Activated naive CD4-positive, alpha-beta T cell treated with anti-CD3 and anti-CD28 coated beads, Interleukin-2, amount 50 U/mL, for 24 hours (primary cell): Measurements from ENCODE around the gene EMILIN1.
A peak's percentile ranks its signal among the peaks of the same experiment; 100 is the strongest.
"Not testable (repeated sequence)": the region's sequence is repeated elsewhere in the genome, so short reads cannot be mapped to it uniquely, and the experiment has no call there.

Experiments
- H3K27ac Mint-ChIP-seq: one replicate; pipeline ENCODE4 v1.8.0; 2021; ENCODE audit warnings: mild to moderate bottlenecking, mixed read lengths
- H3K27me3 Mint-ChIP-seq: one replicate; pipeline ENCODE4 v1.8.0; 2021; ENCODE audit warnings: mixed read lengths
- H3K36me3 Mint-ChIP-seq: one replicate; pipeline ENCODE4 v1.8.0; 2021; ENCODE audit warnings: mixed read lengths
- H3K4me1 Mint-ChIP-seq: one replicate; pipeline ENCODE4 v1.8.0; 2021; ENCODE audit warnings: mixed read lengths
- H3K4me3 Mint-ChIP-seq: one replicate; pipeline ENCODE4 v1.8.0; 2021; ENCODE audit warnings: mild to moderate bottlenecking, mixed read lengths
- H3K9me3 Mint-ChIP-seq: one replicate; pipeline ENCODE4 v1.8.0; 2021; ENCODE audit warnings: mixed read lengths

EMILIN1 gene

DNA sequence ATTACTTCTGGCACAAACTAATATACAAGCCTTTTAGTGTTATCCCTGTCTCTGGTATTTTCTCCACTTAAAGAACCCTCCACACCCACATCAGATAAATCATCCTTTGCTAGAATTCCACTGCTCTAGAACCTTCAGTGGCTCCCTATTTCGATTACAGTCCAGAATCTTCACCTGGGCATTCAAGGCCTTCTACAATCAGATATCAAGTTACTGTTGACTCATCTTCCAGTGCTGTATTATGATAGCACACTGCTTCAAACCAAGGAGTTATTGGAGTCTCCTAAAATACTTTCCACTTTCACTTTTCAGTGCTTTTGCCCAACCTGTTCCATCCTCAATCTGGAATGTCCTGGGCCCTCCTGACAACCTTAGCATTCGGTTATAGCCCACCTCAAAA, 37.1 kb downstream of the EMILIN1 start:
- H3K27ac Mint-ChIP-seq = no peak overlapping the region
- peaks cover 5% of the 10 kb centered on the region for H3K4me1 Mint-ChIP-seq
- no peaks in the 10 kb centered on the region for H3K9me3 Mint-ChIP-seq
- H3K4me3 Mint-ChIP-seq = no peak overlapping the region
- no peaks in the 10 kb centered on the region for H3K36me3 Mint-ChIP-seq
- H3K27me3 Mint-ChIP-seq = peaks cover 16% of the 10 kb centered on the region

DNA sequence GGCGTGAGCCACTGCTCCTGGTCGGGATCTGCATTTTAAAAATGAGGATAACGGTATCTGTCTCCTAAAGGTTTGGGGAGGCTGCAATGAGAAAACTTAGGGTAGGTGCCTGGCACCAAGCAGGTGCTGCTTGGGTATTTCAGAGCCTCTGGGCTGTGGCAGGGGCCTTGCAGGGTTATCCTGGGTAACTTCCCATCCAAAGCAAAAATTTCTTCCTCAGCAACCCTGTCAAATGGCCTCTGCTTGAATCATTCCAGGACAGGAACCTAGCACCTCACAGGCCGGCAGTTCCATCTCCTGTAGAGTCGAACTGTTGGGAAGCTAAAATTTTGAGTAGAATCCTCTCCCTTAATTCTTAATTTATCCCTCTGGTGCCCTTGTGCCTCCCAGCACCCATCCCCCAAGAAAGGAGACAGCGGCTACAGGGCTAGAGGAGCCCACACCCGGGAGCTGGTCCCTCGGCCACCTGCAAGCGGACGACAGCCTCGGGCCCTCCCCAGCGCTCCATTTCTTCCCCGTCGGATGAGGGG, 39.6 kb downstream of the EMILIN1 start:
- no peaks in the 10 kb centered on the region for H3K36me3 Mint-ChIP-seq
- H3K27ac Mint-ChIP-seq = no peak overlapping the region
- peaks cover 12% of the 10 kb centered on the region for H3K4me1 Mint-ChIP-seq
- peak overlapping the region; percentile 65 for H3K4me3 Mint-ChIP-seq
- peaks cover 16% of the 10 kb centered on the region for H3K27me3 Mint-ChIP-seq
- no peaks in the 10 kb centered on the region for H3K9me3 Mint-ChIP-seq

DNA sequence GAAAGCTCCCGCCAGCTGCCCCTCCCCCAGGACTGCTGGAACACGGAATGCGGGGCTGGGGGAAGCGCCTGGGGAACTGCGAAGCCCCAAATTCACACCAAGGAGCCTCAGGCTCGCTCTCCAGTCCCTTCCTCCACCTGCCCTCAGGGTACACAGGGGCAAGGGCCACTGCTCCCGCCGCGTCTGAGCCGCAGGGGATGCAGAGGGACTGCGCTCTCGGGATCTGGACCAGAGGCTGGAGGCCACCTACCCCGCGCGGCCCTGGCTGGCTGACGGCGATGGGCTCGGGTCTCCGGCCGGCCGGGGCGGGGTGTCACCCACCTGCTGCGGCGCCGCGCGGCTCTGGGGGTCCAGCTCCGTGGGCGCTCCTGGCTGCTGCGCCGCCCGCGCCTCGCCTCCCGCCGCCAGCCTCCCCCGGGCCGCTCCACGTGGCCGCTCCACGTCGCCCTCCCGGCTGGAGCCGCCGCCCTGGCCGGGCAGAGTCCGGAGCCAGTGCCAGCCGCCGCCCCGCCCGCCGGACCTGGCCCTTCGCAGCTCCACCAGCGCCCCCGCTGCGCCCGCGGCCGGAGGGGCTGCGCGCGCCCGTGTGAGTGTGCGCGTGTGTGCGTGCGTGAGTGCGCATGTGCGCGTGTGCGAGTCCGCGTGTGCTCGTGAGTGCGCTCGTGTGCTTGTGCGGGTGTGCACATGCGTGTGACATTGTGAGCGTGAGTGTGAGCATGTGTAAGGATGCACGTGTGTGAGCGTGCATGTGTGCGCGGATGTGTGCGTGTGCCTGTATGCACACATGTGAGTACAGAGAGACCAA, 40.3 kb downstream of the EMILIN1 start, which contains the start of gene CGREF1:
Gene CGREF1, minus strand, starts transcription at position 604 of the 805 bp plus-strand sequence. CDS start 14,762 bp downstream, outside the sequence.
- peak within 1 kb of the TSS; percentile 85 for H3K4me3 Mint-ChIP-seq
- no peaks in the 10 kb centered on the region for H3K36me3 Mint-ChIP-seq
- H3K4me1 Mint-ChIP-seq = peaks cover 16% of the 10 kb centered on the region
- H3K27me3 Mint-ChIP-seq = peaks cover 16% of the 10 kb centered on the region
- no peaks in the 10 kb centered on the region for H3K9me3 Mint-ChIP-seq
- no peak within 1 kb of the TSS for H3K27ac Mint-ChIP-seq

- H3K4me1 Mint-ChIP-seq = peaks cover 16% of the 10 kb centered on the region
- H3K36me3 Mint-ChIP-seq, H3K9me3 Mint-ChIP-seq, H3K27ac Mint-ChIP-seq: not testable (repeated sequence)
- H3K27me3 Mint-ChIP-seq = peaks cover 16% of the 10 kb centered on the region
- peak overlapping the region; percentile 85 for H3K4me3 Mint-ChIP-seq
Measured at GRCh38 chr2:27119330-27119670, 40.9 kb downstream of the EMILIN1 start.

- H3K27ac Mint-ChIP-seq = no peak overlapping the region
- H3K4me1 Mint-ChIP-seq = peaks cover 16% of the 10 kb centered on the region
- no peak overlapping the region for H3K4me3 Mint-ChIP-seq
- no peaks in the 10 kb centered on the region for H3K9me3 Mint-ChIP-seq
- no peaks in the 10 kb centered on the region for H3K36me3 Mint-ChIP-seq
- H3K27me3 Mint-ChIP-seq = peaks cover 14% of the 10 kb centered on the region
Measured at GRCh38 chr2:27121906-27122305, 43.5 kb downstream of the EMILIN1 start.

- peaks cover 16% of the 10 kb centered on the region for H3K4me1 Mint-ChIP-seq
- H3K27me3 Mint-ChIP-seq = peaks cover 13% of the 10 kb centered on the region
Measured at GRCh38 chr2:27122791-27123190, 44.4 kb downstream of the EMILIN1 start.

DNA sequence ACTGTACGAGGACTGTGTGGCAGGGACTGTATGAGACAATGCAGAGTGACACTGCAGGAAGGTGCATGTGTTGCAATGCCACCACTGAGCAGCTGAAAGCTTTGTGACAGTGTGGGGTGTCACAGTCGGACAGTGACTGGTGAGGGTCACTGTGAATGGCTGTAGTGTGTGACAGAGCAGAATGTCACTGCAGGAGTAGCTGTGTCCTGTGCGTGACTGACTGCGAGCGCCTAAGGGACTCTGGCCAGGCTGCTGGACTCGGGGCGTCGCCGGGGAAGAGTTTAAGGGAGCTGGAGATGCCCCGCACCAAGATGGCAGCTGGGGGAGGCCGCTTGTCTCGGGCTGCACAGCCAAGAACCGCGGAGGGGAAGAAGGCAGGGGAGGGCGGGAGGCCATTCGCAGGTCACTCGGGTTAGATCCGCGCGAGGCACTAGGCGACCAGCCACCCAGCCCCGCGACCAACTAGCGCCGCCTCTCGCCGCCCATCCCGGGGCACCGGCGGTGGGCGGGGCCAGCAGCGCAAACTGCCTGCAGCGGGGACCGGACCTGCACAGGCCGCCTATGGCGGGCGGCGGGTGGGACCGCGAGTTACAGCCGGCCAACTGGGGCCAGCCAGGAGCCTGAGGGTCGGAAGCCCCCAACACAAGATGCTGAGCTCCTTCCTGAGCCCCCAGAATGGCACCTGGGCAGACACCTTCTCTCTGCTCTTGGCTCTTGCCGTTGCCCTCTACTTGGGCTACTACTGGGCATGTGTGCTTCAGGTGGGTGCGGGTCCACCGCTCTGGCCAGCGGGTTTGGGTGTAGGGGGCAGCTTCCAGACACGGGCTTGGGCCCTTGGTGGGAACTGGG, 45.1 kb downstream of the EMILIN1 start, which contains the start of gene ABHD1:
Gene ABHD1, plus strand, starts transcription at position 514 of the 849 bp plus-strand sequence. Its CDS starts 134 bp downstream, at position 648.
- H3K36me3 Mint-ChIP-seq = no peaks in the 10 kb centered on the region
- peaks cover 9% of the 10 kb centered on the region for H3K27me3 Mint-ChIP-seq
- no peaks in the 10 kb centered on the region for H3K9me3 Mint-ChIP-seq
- peak within 1 kb of the TSS; percentile 87 for H3K4me3 Mint-ChIP-seq
- peaks cover 16% of the 10 kb centered on the region for H3K4me1 Mint-ChIP-seq
- peak within 1 kb of the TSS; percentile 57 for H3K27ac Mint-ChIP-seq

More at GRCh38 chr2:27122791-27123190, 44.4 kb downstream of the EMILIN1 start:
- Mint-ChIP-seq H3K4me3 (peak overlapping the region; percentile 87), H3K9me3 (no peaks in the 10 kb centered on the region), H3K27ac (peak overlapping the region; percentile 57), H3K36me3 (no peaks in the 10 kb centered on the region)

GRCh38 chr2:27125104-27125503, 46.7 kb downstream of the EMILIN1 start:
- H3K4me1 Mint-ChIP-seq = peaks cover 12% of the 10 kb centered on the region
- H3K27ac Mint-ChIP-seq = no peak overlapping the region
- no peaks in the 10 kb centered on the region for H3K36me3 Mint-ChIP-seq
- H3K9me3 Mint-ChIP-seq = no peaks in the 10 kb centered on the region
- H3K4me3 Mint-ChIP-seq = no peak overlapping the region
- H3K27me3 Mint-ChIP-seq = peaks cover under 1% of the 10 kb centered on the region

DNA sequence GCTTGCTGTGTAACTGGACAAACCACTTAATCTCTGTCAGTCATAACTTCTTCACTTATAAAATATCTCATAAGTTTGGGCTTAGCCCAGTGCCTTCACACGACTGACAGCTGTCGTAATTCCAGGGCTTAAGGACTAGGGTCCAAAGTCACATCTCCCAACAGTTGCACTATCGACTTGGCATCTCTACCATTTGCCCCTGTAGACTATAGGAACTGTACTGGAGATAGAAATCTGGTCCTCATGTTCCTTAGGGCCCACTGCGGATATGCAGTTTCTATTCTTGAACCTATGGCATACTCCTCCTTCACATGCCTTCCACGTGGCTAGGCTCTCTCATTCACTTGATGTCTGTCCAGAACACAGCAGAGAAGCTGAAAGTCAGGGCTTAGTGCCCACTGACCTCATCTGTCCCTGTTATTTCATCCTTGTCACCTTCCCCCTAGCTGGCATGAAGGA, 47.9 kb downstream of the EMILIN1 start:
- no peak overlapping the region for H3K27ac Mint-ChIP-seq

DNA sequence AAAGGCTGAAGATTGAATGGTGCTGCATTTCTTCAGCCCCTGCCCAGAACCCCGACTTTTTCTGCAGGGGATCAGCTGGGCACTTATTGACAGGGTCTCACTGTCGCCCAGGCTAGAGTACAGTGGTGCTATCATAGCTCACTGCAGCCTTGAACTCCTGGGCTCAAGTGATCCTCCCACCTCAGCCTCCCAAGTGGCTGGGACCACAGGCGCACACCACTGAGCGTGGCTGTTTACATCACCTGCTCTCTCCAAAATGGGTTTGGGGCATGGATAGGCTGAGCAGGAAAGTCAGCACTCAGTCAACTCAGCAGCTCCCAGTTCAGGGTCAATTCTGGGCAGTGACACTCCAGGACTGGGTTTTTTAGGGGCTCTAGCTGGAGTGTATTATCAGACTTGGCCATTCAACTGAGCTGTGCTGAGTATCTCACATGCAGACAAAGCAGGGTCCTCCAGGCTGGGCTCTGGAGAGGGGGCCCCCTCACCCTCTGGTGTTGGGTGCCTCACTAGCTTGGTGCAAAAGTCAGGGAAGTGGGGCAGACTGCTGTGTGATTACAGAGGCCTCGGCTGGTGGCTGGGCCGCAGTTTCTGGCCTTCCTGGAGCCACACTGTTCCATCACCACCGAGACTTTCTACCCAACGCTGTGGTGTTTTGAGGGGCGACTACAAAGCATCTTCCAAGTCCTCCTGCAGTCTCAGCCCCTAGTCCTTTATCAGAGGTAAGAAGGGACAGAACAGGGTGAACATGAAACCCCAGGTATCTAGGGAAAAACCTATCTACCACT, 49.7 kb downstream of the EMILIN1 start:
- Mint-ChIP-seq H3K27me3 (no peaks in the 10 kb centered on the region), H3K4me1 (peaks cover 15% of the 10 kb centered on the region), H3K9me3 (no peaks in the 10 kb centered on the region), H3K4me3 (no peak overlapping the region), H3K36me3 (peaks cover 8% of the 10 kb centered on the region), H3K27ac (no peak overlapping the region)

More for the DNA sequence above, 47.9 kb downstream of the EMILIN1 start:
- Mint-ChIP-seq H3K4me1 (peaks cover 13% of the 10 kb centered on the region), H3K4me3 (no peak overlapping the region), H3K36me3 (peaks cover 4% of the 10 kb centered on the region), H3K27me3 (no peaks in the 10 kb centered on the region), H3K9me3 (no peaks in the 10 kb centered on the region)

DNA sequence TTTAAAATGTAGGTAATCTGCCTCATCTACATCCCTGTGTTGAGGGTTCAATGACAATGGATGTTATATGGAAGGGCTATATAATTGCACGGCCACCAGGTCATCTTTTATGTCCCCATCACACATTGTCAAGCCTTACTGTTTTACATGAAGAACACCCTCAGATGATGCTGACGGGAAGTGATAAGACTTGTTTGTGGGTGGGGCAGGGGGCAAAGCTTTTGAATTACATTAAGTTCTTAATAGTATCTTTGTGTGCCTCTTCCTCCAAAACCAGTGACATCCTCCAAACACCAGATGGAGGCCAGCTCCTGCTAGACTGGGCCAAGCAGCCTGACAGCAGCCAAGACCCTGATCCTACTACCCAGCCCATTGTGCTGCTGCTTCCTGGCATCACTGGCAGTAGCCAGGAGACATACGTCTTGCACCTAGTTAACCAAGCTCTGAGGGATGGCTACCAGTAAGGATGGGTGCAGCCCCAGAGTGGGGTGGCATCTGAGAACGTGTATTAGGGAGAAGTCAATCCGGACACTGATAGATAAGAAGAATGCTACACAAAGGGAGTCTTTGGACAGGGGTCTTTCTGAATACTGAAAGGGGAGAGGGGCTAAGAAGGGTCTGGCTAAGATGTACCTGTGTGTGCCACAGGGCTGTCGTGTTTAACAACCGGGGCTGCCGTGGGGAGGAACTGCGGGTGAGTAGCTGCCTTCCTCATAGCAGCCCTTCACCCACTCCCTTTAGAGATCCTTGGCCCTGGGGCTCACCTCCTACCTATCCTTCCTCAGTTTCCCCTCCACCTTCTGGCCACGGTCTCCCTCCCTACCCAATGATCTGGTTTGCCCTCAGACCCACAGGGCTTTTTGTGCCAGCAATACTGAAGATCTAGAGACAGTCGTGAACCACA, 50.5 kb downstream of the EMILIN1 start:
- H3K36me3 Mint-ChIP-seq = peaks cover 9% of the 10 kb centered on the region
- H3K27me3 Mint-ChIP-seq = no peaks in the 10 kb centered on the region
- no peaks in the 10 kb centered on the region for H3K9me3 Mint-ChIP-seq
- no peak overlapping the region for H3K4me3 Mint-ChIP-seq
- H3K4me1 Mint-ChIP-seq = peaks cover 19% of the 10 kb centered on the region
- H3K27ac Mint-ChIP-seq = peak overlapping the region; percentile 63

DNA sequence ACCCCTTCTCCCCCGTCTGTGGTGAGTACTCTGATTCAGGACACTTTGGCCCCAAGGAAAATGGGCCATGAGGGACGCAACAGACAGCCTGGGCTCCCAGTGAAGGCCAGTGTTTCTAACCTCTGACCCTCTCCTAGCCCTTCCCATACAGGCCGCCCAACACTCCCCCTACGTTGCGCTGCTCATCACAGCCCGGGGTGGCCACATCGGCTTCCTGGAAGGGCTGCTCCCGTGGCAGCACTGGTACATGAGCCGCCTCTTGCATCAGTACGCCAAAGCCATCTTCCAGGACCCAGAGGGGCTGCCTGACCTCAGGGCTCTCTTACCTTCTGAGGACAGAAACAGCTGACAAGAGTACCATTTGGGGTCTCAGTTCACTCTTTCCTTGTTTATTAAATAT, 52.0 kb downstream of the EMILIN1 start:
- Mint-ChIP-seq H3K36me3 (peaks cover 9% of the 10 kb centered on the region), H3K27ac (no peak overlapping the region), H3K4me1 (peaks cover 19% of the 10 kb centered on the region), H3K9me3 (no peaks in the 10 kb centered on the region), H3K4me3 (no peak overlapping the region), H3K27me3 (no peaks in the 10 kb centered on the region)

DNA sequence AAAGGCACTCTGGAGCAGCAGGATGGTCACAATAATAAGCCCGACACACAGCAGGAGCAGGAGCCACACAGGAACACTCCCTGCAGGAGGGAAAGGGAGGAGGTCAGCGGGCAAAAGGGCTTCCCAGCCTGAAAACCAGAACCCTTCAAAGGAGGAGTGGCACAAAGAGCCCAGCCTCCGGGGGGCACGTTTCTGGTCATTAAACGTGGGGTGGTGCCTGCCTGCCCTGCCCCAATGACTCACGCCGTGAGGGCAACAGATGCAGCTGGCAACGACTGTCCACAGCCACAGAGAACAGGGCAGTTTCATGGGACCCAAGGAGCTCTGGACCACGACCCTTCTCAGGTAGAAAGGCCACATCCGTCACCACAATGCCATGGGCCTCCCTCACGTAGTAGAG, 53.0 kb downstream of the EMILIN1 start:
- Mint-ChIP-seq H3K27me3 (no peaks in the 10 kb centered on the region), H3K27ac (no peak overlapping the region), H3K4me3 (peak overlapping the region; percentile 6), H3K4me1 (peaks cover 19% of the 10 kb centered on the region), H3K36me3 (peaks cover 9% of the 10 kb centered on the region), H3K9me3 (no peaks in the 10 kb centered on the region)

- H3K27ac Mint-ChIP-seq = peak overlapping the region; percentile 59
- peak overlapping the region; percentile 92 for H3K4me3 Mint-ChIP-seq
- H3K4me1 Mint-ChIP-seq = peaks cover 19% of the 10 kb centered on the region
- H3K36me3 Mint-ChIP-seq = peaks cover 9% of the 10 kb centered on the region
- H3K9me3 Mint-ChIP-seq = no peaks in the 10 kb centered on the region
- no peaks in the 10 kb centered on the region for H3K27me3 Mint-ChIP-seq
Measured at GRCh38 chr2:27133195-27133875, 54.9 kb downstream of the EMILIN1 start.
